K562 (cell line): ENCODE measurements around the gene ENTPD5.

Experiments
- ATF3 ChIP-seq, 2 experiments: fragments of 450-650 bp in 1 of 2; sonication (generic) in 1 of 2; formaldehyde crosslinking in 1 of 2; IDR thresholded peaks in 1 of 2; conservative IDR thresholded peaks in 1 of 2; 2 replicates each; pipeline versions ENCODE4 v1.6.1 to v1.8.1; 2016 to 2023; ENCODE audit warnings: mild to moderate bottlenecking in 2 of 2, moderate library complexity in 2 of 2, inconsistent platforms in 1 of 2, missing genetic modification reagents in 1 of 2
- CREB1 ChIP-seq, 2 experiments: sonication (generic) in 1 of 2; formaldehyde crosslinking in 1 of 2; IDR thresholded peaks; 2 replicates each; pipeline versions ENCODE4 v1.6.1 to v1.8.0; 2012 to 2022; ENCODE audit warnings: inconsistent platforms in 1 of 2, mild to moderate bottlenecking in 1 of 2, missing genetic modification reagents in 1 of 2, moderate library complexity in 1 of 2
- CTCF ChIP-seq, 3 experiments: IDR thresholded peaks in 2 of 3; conservative IDR thresholded peaks in 1 of 3; 2 replicates each; pipeline ENCODE4 v1.5.1; 2011 to 2012; ENCODE audit warnings: low read length in 3 of 3, mild to moderate bottlenecking in 3 of 3, control low read depth in 2 of 3, improper control_type of control experiment in 1 of 3, inconsistent platforms in 1 of 3, low read depth in 1 of 3, mixed read lengths in 1 of 3, moderate library complexity in 1 of 3; ENCODE audit not compliant: insufficient read depth in 2 of 3
- GMEB1 ChIP-seq: fragments of 250-450 bp; sonication (Bioruptor Pico); IDR thresholded peaks from 2 replicates; pipeline ENCODE4 v1.4.0; 2020; ENCODE audit warnings: mild to moderate bottlenecking
- MXI1 ChIP-seq: IDR thresholded peaks from 2 replicates; pipeline ENCODE4 v1.6.1; 2011; ENCODE audit warnings: low read depth, mild to moderate bottlenecking, improper control_type of control experiment, low read length
- NBN ChIP-seq: fragments of 450-650 bp; IDR thresholded peaks from 2 replicates; pipeline ENCODE4 v1.6.1; 2016; ENCODE audit warnings: low read depth, mild to moderate bottlenecking
- POLR2A ChIP-seq: fragments of 450-650 bp; conservative IDR thresholded peaks from 2 replicates; pipeline ENCODE4 v1.6.1; 2016
- POLR2AphosphoS5 ChIP-seq: IDR thresholded peaks from 2 replicates; pipeline ENCODE4 v1.6.1; 2011; ENCODE audit warnings: mild to moderate bottlenecking, low read depth, low read length, moderate library complexity; ENCODE audit not compliant: control insufficient read depth, insufficient read depth
- TBL1XR1 ChIP-seq, 2 experiments: IDR thresholded peaks; 2 replicates each; pipeline ENCODE4 v1.6.1; 2012; ENCODE audit warnings: improper control_type of control experiment in 2 of 2, low read length in 2 of 2, mild to moderate bottlenecking in 1 of 2
- ZNF212 ChIP-seq: fragments of 450-650 bp; formaldehyde crosslinking; IDR thresholded peaks from 2 replicates; pipeline ENCODE4 v1.4.0; 2020; ENCODE audit warnings: mild to moderate bottlenecking
- ZNF764 ChIP-seq: fragments of 250-450 bp; sonication (Bioruptor Pico); IDR thresholded peaks from 2 replicates; pipeline ENCODE4 v1.4.0; 2020; ENCODE audit warnings: low read depth, mild to moderate bottlenecking, moderate library complexity

GRCh38 chr14:74049876-74050495 lies 30.9 kb upstream of the ENTPD5 start:
- TF ChIP-seq NBN = no peak
- no peak for TF ChIP-seq ZNF764 (CRISPR knock-in tag)
- TF ChIP-seq POLR2AphosphoS5 = no peak
- TF ChIP-seq CREB1 (IDR thresholded peaks at IDR 0.05) = no peak
- TF ChIP-seq CREB1 (CRISPR knock-in tag; IDR thresholded peaks at IDR 0.05) = no peak
- no peak for TF ChIP-seq ZNF212 (CRISPR knock-in tag)
- no peak for TF ChIP-seq POLR2A
- TF ChIP-seq MXI1 = no peak
- TF ChIP-seq CTCF (IDR thresholded peaks at IDR 0.05 in 2 of 3, conservative IDR thresholded peaks at IDR 0.05 in 1 of 3; ENCODE audit: insufficient read depth in 2 of 3, low read depth in 1 of 3, low read length in 3 of 3) = no peak
- no peak for TF ChIP-seq ATF3 (IDR thresholded peaks at IDR 0.05)
- no peak for TF ChIP-seq ATF3 (CRISPR knock-in tag; conservative IDR thresholded peaks at IDR 0.05)
- no peak for TF ChIP-seq TBL1XR1 (IDR thresholded peaks at IDR 0.05; ENCODE audit: low read length in 2 of 2)
- TF ChIP-seq GMEB1 (CRISPR knock-in tag) = no peak
